ENCODE results near the gene LTB4R.

GRCh38 chr14:24272467-24272866 is 38.8 kb upstream of the LTB4R start:
- no peak for TF ChIP-seq POLR2A (IDR thresholded peaks at IDR 0.05; ENCODE audit: low read length)
- TF ChIP-seq GATA1 (IDR thresholded peaks at IDR 0.05; ENCODE audit: low read depth, low read length), result no peak
